HG02588 (cell line): ENCODE measurements around the gene DENND10.
"Not testable (repeated sequence)": the region's sequence is repeated elsewhere in the genome, so short reads cannot be mapped to it uniquely, and the experiment has no call there.

ENCODE experiments used
- ATAC-seq: cut with Tn5 transposase; IDR thresholded peaks from one replicate; pipeline ENCODE4 v1.9.1; 2021; ENCODE audit warnings: mild to moderate bottlenecking, moderate library complexity; ENCODE audit not compliant: unreplicated experiment

The DENND10 gene

GRCh38 chr10:119165171-119166117 is 61.5 kb downstream of the DENND10 start, which contains the start of gene SFXN4:
TSS of gene SFXN4 (minus strand) at chr10:119165714. CDS start at chr10:119165647, 67 bp downstream.
- ATAC-seq = peak; percentile 92

- ATAC-seq = no peak
These were observed 62.2 kb downstream of the DENND10 start for GRCh38 chr10:119166118-119166500.

GRCh38 chr10:119166564-119166963 is 62.7 kb downstream of the DENND10 start:
- no peak for ATAC-seq

- ATAC-seq = no peak
These were observed 63.1 kb downstream of the DENND10 start for GRCh38 chr10:119167041-119167440.

GRCh38 chr10:119174109-119174508 is 70.2 kb downstream of the DENND10 start:
- no peak for ATAC-seq

GRCh38 chr10:119176166-119176565 is 72.3 kb downstream of the DENND10 start:
- no peak for ATAC-seq

- ATAC-seq = peak; percentile 24
These were observed 73.9 kb downstream of the DENND10 start for GRCh38 chr10:119177708-119178371.

GRCh38 chr10:119178372-119179119 is 74.6 kb downstream of the DENND10 start, which contains the start of gene PRDX3:
TSS of gene PRDX3 (minus strand) at chr10:119178812. CDS start at chr10:119178790, 22 bp downstream.
- ATAC-seq = peak; percentile 89

- ATAC-seq = not testable (repeated sequence)
These were observed 77.0 kb downstream of the DENND10 start for GRCh38 chr10:119180850-119181400.

GRCh38 chr10:119183664-119184412 is 79.9 kb downstream of the DENND10 start:
- no peak for ATAC-seq
